ENCODE results near the gene LAPTM5. TPM values are rescaled to one million over a fixed set of nuclear protein-coding genes. Genes with fewer than 3 reads are reported as not detected.
A peak's percentile ranks its signal among the peaks of the same experiment; 100 is the strongest.

The LAPTM5 gene
- total and polyA plus RNA-seq, 2 of the 8 experiments (the other 6 are each of a cell fraction or from before 2014, with no cell fraction given), result 0.37 to 1.4 TPM

GRCh38 chr1:30689901-30690645, 67.5 kb downstream of the LAPTM5 start:
- H2BK5ac ChIP-seq (ENCODE audit: low read depth, low read length), result no peak overlapping the region
- no peak overlapping the region for H3K9ac ChIP-seq (replicated peaks in 1 of 4; ENCODE audit: extremely low read depth in 1 of 4, low read depth in 3 of 4, low read length in 3 of 4)
- peaks cover 4% of the 10 kb centered on the region; the same call in 1 of the 2 replicates for H3K23me2 ChIP-seq (ENCODE audit: low read depth, low read length)
- H3K4me1 ChIP-seq (replicated peaks in 1 of 4; ENCODE audit: control insufficient read depth in 3 of 4, insufficient read depth in 4 of 4, low read length in 3 of 4), result peaks cover 0 to 20% (median 9%) of the 10 kb centered on the region in 4 experiments; a peak in 6 of 7 replicates
- no peak overlapping the region for H4K8ac ChIP-seq (ENCODE audit: extremely low read depth, insufficient read depth, low read length)
- H3K4me2 ChIP-seq (ENCODE audit: insufficient read depth in 1 of 2, low read depth in 2 of 2, low read length in 2 of 2), result no peak overlapping the region
- no peaks in the 10 kb centered on the region for H4K20me1 ChIP-seq (replicated peaks in 1 of 2; ENCODE audit: control insufficient read depth in 1 of 2, insufficient read depth in 2 of 2, low read length in 2 of 2)
- no peaks in the 10 kb centered on the region for H3K79me1 ChIP-seq (ENCODE audit: low read depth, low read length)
- H3K18ac ChIP-seq (ENCODE audit: extremely low read depth, low read length), result 0 out of 2 replicates have a peak overlapping the region, but pooled peaks have one; percentile 9
- no peaks in the 10 kb centered on the region for H3K9me3 ChIP-seq (ENCODE audit: insufficient read depth in 2 of 2, low read depth in 1 of 2, low read length in 1 of 2)
- peak overlapping the region; percentile 56; the same call in 1 of the 2 replicates for H2AFZ ChIP-seq (ENCODE audit: low read length)
- ChIA-PET POLR2A (ENCODE audit: partially characterized antibody) (no interaction called here), CTCF (ENCODE audit: partially characterized antibody) (interaction anchor here (0.6 to 1.5 kb wide), 5 partner anchors 13 to 560 kb away, joined by 3 to 7 read pairs (median 3); no protein-coding TSS in a partner anchor)
- H3K36me3 ChIP-seq (ENCODE audit: control insufficient read depth in 2 of 4, insufficient read depth in 4 of 4, low read length in 3 of 4), result no peaks in the 10 kb centered on the region
- H2BK12ac ChIP-seq (ENCODE audit: low read depth, low read length), result no peak overlapping the region
- H3K79me2 ChIP-seq (ENCODE audit: control insufficient read depth in 1 of 2, insufficient read depth in 2 of 2, low read length in 2 of 2), result no peaks in the 10 kb centered on the region
- FAIRE-seq (no peak), DNase-seq (ENCODE audit: low read depth in 1 of 2, low spot score in 2 of 2) (no peak)
- H4K91ac ChIP-seq (replicated peaks; ENCODE audit: insufficient read length, low read length), result no peak overlapping the region
- no peak overlapping the region for H3K4me3 ChIP-seq (ENCODE audit: extremely low read depth in 1 of 4, insufficient read depth in 2 of 4, low read depth in 3 of 4, low read length in 4 of 4)
- H3K14ac ChIP-seq (ENCODE audit: insufficient read length), result no peak overlapping the region
- H3K27ac ChIP-seq (ENCODE audit: low read depth, low read length), result no peak overlapping the region
- no peak overlapping the region for H3K4ac ChIP-seq (replicated peaks; ENCODE audit: insufficient read length, low read depth, low read length)
- no peak overlapping the region for H4K5ac ChIP-seq (ENCODE audit: insufficient read length, low read depth, low read length)
- H3K23ac ChIP-seq (ENCODE audit: insufficient read length), result no peak overlapping the region
- H3K27me3 ChIP-seq (replicated peaks in 1 of 4; ENCODE audit: control insufficient read depth in 3 of 4, extremely low read depth in 1 of 4, insufficient read depth in 3 of 4, low read length in 3 of 4), result no peaks in the 10 kb centered on the region
- no peak overlapping the region for H2BK120ac ChIP-seq (replicated peaks; ENCODE audit: low read depth, low read length)
- no peak overlapping the region for H3K56ac ChIP-seq (replicated peaks; ENCODE audit: insufficient read length, low read depth, low read length)
- H2BK20ac ChIP-seq (ENCODE audit: low read length), result no peak overlapping the region
- H2AK5ac ChIP-seq (ENCODE audit: low read depth, low read length), result no peak overlapping the region
- WGBS, 2 experiments (ENCODE audit: extremely low coverage in 1 of 2, insufficient coverage in 1 of 2, insufficient read length in 1 of 2, insufficient replicate concordance in 2 of 2, low coverage in 1 of 2, low lambda C conversion rate in 2 of 2, missing lambda C conversion rate in 1 of 2), result 80% methylated on average over 7 of the region's 7 CpGs; no CpG with 5 or more reads in 1 of the 2 experiments
- no peak overlapping the region for H2BK15ac ChIP-seq (ENCODE audit: low read length)
- TF ChIP-seq CTBP2 (IDR thresholded peaks at IDR 0.05; ENCODE audit: borderline replicate concordance, insufficient read depth, insufficient read length, low read length), result no peak
- TF ChIP-seq EGR1 (IDR thresholded peaks at IDR 0.05; ENCODE audit: borderline replicate concordance, low read depth, low read length), result no peak
- TF ChIP-seq JUN (IDR thresholded peaks at IDR 0.05; ENCODE audit: low read depth, low read length), result no peak
- no peak for TF ChIP-seq CHD1 (IDR thresholded peaks at IDR 0.05; ENCODE audit: low read depth, low read length)
- no peak for TF ChIP-seq TAF7 (optimal IDR thresholded peaks at IDR 0.05; ENCODE audit: borderline replicate concordance, low read depth, low read length)
- no peak for TF ChIP-seq CEBPB (IDR thresholded peaks at IDR 0.05; ENCODE audit: low read depth, low read length)
- TF ChIP-seq POU5F1 (IDR thresholded peaks at IDR 0.05; ENCODE audit: low read depth, low read length), result no peak
- no peak for TF ChIP-seq ATF3 (IDR thresholded peaks at IDR 0.05; ENCODE audit: insufficient read depth, low read depth, low read length)
- no peak for TF ChIP-seq RAD21 (IDR thresholded peaks at IDR 0.05 in 1 of 2, conservative IDR thresholded peaks at IDR 0.05 in 1 of 2; ENCODE audit: low read depth in 2 of 2, low read length in 2 of 2)
- TF ChIP-seq EZH2 (IDR thresholded peaks at IDR 0.05; ENCODE audit: low read depth, low read length, severe bottlenecking), result no peak
- TF ChIP-seq PHF8 (conservative IDR thresholded peaks at IDR 0.05; ENCODE audit: low read depth, low read length), result no peak
